PC-3 (cell line): Measurements from ENCODE around the gene CDK14.

Source experiments
- EZH2 ChIP-seq: fragments of 300-600 bp; sonication (generic); IDR thresholded peaks from one replicate; pipeline ENCODE4 v1.6.1; 2017; ENCODE audit warnings: antibody characterized with exemption, mild to moderate bottlenecking, low read length; ENCODE audit not compliant: unreplicated experiment
- TF ChIP-seq, protein P1 (sequence below): fragments of 300-600 bp; sonication (generic); conservative IDR thresholded peaks from 2 replicates; pipeline ENCODE4 v1.5.1; 2017; ENCODE audit warnings: antibody characterized with exemption, low read depth, mild to moderate bottlenecking, low read length

DNA sequence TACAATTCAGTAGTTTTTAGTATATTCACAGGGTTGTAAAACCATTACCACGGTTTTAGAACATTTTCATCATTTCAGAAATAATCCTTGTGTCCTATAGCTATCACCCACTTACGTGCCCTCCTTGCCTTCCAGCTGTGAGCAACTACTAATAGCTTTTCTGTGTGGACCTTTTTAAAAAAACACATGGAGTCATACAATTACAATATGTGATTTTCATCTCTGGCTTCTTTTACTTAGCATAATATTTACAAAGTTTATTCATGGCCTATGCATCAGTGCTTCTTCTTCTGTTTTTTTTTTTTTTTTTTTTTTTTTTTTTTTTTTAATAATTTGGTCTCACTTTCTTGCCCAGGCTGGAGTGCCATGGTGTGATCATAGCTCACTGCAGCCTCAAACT lies 76.1 kb downstream of the CDK14 start:
- TF ChIP-seq, protein P1, sequence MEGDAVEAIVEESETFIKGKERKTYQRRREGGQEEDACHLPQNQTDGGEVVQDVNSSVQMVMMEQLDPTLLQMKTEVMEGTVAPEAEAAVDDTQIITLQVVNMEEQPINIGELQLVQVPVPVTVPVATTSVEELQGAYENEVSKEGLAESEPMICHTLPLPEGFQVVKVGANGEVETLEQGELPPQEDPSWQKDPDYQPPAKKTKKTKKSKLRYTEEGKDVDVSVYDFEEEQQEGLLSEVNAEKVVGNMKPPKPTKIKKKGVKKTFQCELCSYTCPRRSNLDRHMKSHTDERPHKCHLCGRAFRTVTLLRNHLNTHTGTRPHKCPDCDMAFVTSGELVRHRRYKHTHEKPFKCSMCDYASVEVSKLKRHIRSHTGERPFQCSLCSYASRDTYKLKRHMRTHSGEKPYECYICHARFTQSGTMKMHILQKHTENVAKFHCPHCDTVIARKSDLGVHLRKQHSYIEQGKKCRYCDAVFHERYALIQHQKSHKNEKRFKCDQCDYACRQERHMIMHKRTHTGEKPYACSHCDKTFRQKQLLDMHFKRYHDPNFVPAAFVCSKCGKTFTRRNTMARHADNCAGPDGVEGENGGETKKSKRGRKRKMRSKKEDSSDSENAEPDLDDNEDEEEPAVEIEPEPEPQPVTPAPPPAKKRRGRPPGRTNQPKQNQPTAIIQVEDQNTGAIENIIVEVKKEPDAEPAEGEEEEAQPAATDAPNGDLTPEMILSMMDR = no peak
- TF ChIP-seq EZH2 = no peak
